NOMO-1 treated with DMSO at 0.1 percent for 48 hours (cell line): ENCODE data around the gene HABP4.
A peak's percentile ranks its signal among the peaks of the same experiment; 100 is the strongest.

Experiments
- DNase-seq: peaks from one replicate; lab custom pipeline; 2025; ENCODE audit not compliant: unreplicated experiment; lab: John Stamatoyannopoulos, UW

The HABP4 gene

GRCh38 chr9:96467784-96468183 lies 17.8 kb downstream of the HABP4 start:
- DNase-seq = no peak

- DNase-seq = no peak
These were observed 26.0 kb downstream of the HABP4 start for GRCh38 chr9:96476013-96476412.

- no peak for DNase-seq
These were observed 26.6 kb downstream of the HABP4 start for GRCh38 chr9:96476591-96476990.

DNA sequence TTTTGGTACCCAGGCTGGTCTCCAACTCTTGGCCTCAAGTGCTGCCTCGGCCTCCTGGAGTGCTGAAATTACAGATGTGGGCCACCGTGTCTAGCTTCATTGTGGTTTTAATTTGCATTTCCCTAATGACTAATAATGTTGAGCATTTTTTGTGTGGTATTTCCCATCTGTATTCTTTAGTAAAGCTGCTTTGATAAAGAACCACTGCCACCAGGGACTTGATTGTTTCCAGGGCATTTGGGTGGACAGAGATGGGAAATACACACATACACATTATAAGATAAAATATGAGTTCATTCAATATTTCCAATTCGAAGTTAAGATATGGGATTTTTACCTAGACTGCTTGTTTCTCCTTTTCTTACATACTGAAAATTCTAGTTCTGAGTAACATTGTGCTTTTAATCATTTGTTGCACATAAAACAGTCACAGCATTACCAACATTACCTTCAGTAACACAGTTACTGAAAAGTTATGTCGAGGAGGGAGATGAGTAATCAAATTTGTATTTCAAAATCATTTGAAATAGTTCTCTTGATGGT lies 28.9 kb downstream of the HABP4 start:
- DNase-seq = no peak

GRCh38 chr9:96480736-96481135 lies 30.8 kb downstream of the HABP4 start:
- DNase-seq = no peak

DNA sequence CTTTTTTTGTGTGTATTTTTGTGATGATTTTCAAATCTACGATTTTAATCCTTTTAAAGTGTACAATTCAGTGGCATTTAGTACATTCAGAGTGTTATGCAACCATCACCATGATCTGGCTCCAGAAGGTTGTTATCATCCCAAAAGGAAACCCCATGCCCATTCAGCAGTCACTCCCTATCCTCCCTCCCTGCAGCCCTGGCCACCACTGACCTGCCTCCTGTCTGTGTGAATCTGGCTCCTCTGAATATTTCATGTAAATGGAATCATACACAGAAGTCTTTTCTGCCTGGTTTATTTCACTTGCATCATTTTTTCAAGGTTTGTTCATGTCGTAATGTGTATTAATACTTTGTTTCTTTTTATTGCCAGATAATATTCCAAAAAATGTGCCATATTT lies 32.5 kb downstream of the HABP4 start:
- no peak for DNase-seq

- no peak for DNase-seq
These were observed 33.2 kb downstream of the HABP4 start for GRCh38 chr9:96483197-96483596.

GRCh38 chr9:96483733-96484390 lies 33.9 kb downstream of the HABP4 start:
- DNase-seq = peak; percentile 13

DNA sequence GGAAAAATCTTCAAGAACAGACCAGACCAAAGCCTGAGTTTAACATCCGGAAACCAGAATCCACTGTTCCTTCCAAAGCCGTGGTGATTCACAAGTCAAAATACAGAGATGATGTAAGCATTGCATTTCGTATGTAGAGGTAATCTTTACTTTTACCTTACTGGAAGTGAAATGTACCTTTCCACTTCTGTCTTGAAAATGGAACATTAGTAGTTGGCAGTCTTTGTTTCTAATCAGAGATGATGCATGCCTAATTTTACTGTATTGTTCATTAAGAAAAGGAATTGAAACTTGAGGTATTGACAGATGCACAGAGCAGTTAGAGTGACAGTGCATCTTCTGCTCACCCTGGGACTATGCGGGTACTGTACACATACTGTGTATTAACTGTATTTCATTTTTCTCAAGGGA lies 34.6 kb downstream of the HABP4 start:
- DNase-seq = peak; percentile 72

- no peak for DNase-seq
These were observed 35.3 kb downstream of the HABP4 start for GRCh38 chr9:96485280-96485679.

- DNase-seq = no peak
These were observed 36.5 kb downstream of the HABP4 start for GRCh38 chr9:96486386-96487028.

- no peak for DNase-seq
These were observed 37.0 kb downstream of the HABP4 start for GRCh38 chr9:96487029-96487396.

- no peak for DNase-seq
These were observed 38.0 kb downstream of the HABP4 start for GRCh38 chr9:96487949-96488348.

- no peak for DNase-seq
These were observed 39.6 kb downstream of the HABP4 start for GRCh38 chr9:96489482-96489979.

DNA sequence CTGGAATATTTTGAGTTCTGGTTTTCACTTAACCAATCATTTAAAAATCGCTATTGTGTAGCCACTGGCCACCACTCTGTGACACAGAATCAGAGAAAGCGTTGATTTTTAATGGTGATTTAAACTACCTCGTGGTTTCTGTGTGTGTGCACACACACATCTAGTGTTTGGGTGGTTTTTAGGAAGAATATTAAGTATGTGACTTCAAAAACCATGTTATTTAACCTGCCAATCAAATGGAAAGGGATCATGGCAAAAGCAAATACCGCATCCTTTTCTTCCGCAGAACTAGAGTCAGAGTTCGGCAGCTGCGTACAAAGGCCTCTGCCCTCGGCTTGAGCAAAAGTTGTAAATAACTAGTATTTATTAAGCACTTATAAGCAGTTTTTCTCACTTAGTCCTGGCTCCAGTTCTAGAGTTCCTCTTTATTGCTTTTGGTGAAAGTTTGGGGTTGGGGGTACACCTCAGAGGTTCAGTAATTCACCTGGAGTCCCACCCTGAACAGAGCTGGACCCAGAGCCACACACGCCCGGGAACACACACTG lies 40.6 kb downstream of the HABP4 start:
- no peak for DNase-seq

GRCh38 chr9:96491079-96491879 lies 41.3 kb downstream of the HABP4 start:
- no peak for DNase-seq

GRCh38 chr9:96491880-96492525 lies 42.0 kb downstream of the HABP4 start:
- no peak for DNase-seq

GRCh38 chr9:96492993-96493531 lies 43.1 kb downstream of the HABP4 start:
- no peak for DNase-seq

- no peak for DNase-seq
These were observed 43.8 kb downstream of the HABP4 start for GRCh38 chr9:96493757-96494156.

- DNase-seq = no peak
These were observed 44.3 kb downstream of the HABP4 start for GRCh38 chr9:96494215-96494800.
